GM18873 (cell line): Measurements from ENCODE around the gene KRTCAP2.
"Not testable (repeated sequence)": the region's sequence is repeated elsewhere in the genome, so short reads cannot be mapped to it uniquely, and the experiment has no call there.

Source experiments
- ATAC-seq: cut with Tn5 transposase; IDR thresholded peaks from one replicate; pipeline ENCODE4 v1.9.1; 2021; ENCODE audit warnings: mild to moderate bottlenecking, moderate library complexity, moderate number of reproducible peaks; ENCODE audit not compliant: unreplicated experiment, low FRiP score

Gene KRTCAP2

GRCh38 chr1:155172732-155173477, at the start of gene KRTCAP2:
TSS of gene KRTCAP2 (minus strand) at chr1:155173304. CDS start at chr1:155173224, 80 bp downstream.
- ATAC-seq, result peak; percentile 64

GRCh38 chr1:155220211-155220965, 47.3 kb upstream of the KRTCAP2 start:
- not testable (repeated sequence) for ATAC-seq

GRCh38 chr1:155219592-155220031, 46.5 kb upstream of the KRTCAP2 start:
- ATAC-seq, result no peak

- ATAC-seq, result no peak
Measured at GRCh38 chr1:155218854-155219591, 45.9 kb upstream of the KRTCAP2 start.

- ATAC-seq, result not testable (repeated sequence)
Measured at GRCh38 chr1:155214702-155215101, 41.6 kb upstream of the KRTCAP2 start.

- not testable (repeated sequence) for ATAC-seq
Measured at GRCh38 chr1:155212051-155212440, 38.9 kb upstream of the KRTCAP2 start.

GRCh38 chr1:155211381-155212050, 38.4 kb upstream of the KRTCAP2 start:
- ATAC-seq, result not testable (repeated sequence)

GRCh38 chr1:155210314-155211104, 37.4 kb upstream of the KRTCAP2 start:
- no peak for ATAC-seq

- ATAC-seq, result no peak
Measured at GRCh38 chr1:155209312-155209721, 36.2 kb upstream of the KRTCAP2 start.

GRCh38 chr1:155208541-155209311, 35.6 kb upstream of the KRTCAP2 start, which contains the start of gene MTX1:
TSS of gene MTX1 (plus strand) at chr1:155208695. CDS start at chr1:155208805, 110 bp downstream.
- ATAC-seq, result peak; percentile 58

- no peak for ATAC-seq
Measured at GRCh38 chr1:155207806-155208540, 34.9 kb upstream of the KRTCAP2 start, which contains the start of gene THBS3. TSS of gene THBS3 (minus strand) at chr1:155207897. CDS start at chr1:155207876, 21 bp downstream.

GRCh38 chr1:155206891-155207805, 34.0 kb upstream of the KRTCAP2 start:
- ATAC-seq, result no peak

GRCh38 chr1:155205969-155206593, 33.0 kb upstream of the KRTCAP2 start:
- ATAC-seq, result no peak

- ATAC-seq, result no peak
Measured at GRCh38 chr1:155205035-155205434, 31.9 kb upstream of the KRTCAP2 start.

- ATAC-seq, result no peak
Measured at GRCh38 chr1:155202731-155203515, 29.8 kb upstream of the KRTCAP2 start.

GRCh38 chr1:155202198-155202597, 29.1 kb upstream of the KRTCAP2 start:
- ATAC-seq, result no peak
